Activated CD4-positive, alpha-beta T cell treated with anti-CD3 and anti-CD28 coated beads for 1 hour (primary cell): ENCODE data around the gene ATP6V0E2.

Experiments used
- DNase-seq: peaks from one replicate; pipeline ENCODE4 v3.0.0-alpha.2; 2020

Gene ATP6V0E2

DNA sequence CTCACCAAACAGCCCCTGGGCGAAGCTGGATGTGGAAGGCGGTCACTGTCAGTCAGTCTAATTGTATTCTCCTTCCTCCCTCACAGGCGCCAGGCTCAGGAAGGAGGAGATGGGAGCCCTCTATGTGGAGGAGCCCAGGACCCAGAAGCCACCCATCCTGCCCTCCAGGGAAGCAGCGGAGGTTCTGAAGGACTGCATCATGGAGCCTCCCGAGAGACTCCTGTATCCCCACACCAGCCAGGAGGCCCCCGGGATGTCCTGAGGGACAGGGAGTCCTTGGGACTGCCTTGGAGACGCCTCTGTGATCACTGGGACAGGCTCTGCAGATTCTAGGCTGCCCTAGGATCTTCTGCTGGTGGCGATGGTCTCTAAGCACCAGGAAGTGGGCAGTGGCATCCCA is 9.7 kb upstream of the ATP6V0E2 start:
- DNase-seq = no peak

DNA sequence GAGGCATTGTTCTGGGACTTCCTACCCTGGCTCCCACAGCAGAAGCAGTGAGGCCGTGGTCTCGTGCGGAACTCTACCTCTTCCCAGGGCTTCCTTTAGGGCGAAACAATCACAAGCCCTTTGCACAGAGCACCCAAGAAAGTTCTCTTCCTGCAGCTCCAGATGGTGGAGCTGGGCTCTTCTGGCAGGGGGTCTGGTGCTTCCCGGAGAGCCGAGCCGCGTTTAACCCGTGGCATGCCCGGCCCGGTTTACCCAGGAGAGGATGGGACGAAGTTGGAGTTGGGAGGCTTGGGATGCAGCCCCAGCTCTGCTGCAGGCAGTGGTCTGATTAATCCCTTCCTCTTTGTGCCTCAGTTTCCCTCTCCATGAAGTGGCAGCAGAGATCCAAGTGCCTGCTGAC is 9.0 kb upstream of the ATP6V0E2 start:
- DNase-seq = no peak

DNA sequence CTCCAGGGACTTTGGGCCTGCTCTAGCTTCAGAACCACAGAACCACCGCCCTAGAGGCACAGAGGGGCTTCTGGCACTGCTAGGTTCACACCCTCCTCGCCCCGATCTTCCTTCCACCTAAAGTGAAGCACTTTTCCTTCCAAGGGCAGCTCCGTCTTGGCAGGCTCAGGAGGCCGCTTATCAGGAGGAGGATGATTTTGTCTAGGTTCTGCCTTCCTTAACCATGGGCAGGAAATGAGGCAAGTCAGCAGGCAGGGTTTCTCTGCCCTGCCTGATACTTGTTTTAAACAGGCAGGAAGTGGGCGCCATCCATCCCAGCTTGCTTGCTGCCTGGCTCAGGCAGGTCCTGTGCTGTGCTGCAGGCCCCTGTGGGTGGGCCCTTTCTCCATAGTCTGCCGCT is 8.3 kb upstream of the ATP6V0E2 start:
- DNase-seq = no peak

DNA sequence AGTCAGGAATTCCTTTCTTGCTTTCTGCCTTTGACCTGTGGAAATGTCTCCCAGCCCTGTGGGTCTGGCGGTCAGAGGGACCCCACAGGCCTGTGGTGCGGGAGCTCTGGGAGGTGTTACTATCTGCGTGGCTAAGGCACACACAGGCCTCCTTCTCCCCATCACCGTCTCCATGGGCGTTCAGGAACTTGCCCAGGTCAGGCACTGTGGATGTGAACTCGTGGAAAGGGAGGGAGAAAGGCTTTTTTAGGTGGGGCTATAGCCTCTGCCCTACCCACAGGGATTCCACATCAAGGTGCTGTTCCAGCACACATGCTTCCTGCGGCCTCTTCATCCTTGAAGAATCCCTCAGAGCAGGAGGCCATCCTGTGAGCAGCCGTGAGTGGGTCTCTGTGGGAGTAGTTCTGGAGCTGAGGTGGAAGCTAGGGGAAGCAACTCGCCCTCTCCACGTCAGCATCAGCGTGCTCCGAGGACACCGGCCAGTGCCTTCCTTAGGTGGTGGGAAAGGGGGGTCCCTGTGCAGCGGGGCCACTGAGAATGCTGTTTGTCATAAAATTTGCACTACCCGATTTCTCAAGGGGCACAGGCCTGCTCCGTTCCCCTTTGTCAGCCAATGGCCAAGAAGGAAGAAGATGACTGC is 7.5 kb upstream of the ATP6V0E2 start:
- DNase-seq = no peak

DNA sequence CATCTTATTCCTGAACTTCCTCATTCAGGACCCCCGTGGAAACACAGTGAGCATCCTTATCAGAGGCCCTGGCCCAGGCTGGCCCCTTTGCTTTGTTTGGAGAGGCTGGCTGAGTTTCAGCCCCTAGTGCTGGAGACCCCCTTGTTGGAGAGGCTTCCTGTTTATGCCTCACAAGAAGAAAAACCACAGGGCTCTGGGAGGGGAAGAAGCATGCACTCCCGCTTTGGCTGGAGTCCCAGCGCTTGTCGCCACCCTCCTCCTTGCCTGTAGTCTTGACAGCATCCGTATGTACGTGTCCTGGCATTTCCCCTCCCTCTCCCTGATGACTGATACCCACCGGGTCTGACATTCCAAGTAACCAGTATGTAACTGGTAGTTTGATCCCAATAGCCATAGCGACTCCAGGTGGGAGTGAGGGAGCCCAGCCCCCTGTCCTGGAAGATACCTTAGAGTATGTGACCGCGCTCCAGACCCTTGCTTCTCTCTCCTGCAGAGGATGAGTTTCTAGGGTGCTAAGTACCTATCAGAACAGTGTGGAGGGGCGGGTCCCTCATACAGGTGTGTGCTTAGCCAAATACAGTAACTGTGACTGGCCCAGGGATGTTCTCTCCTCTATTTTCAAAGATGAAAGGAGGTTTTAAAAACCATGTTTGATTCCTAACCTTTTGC is 6.9 kb upstream of the ATP6V0E2 start:
- no peak for DNase-seq

DNA sequence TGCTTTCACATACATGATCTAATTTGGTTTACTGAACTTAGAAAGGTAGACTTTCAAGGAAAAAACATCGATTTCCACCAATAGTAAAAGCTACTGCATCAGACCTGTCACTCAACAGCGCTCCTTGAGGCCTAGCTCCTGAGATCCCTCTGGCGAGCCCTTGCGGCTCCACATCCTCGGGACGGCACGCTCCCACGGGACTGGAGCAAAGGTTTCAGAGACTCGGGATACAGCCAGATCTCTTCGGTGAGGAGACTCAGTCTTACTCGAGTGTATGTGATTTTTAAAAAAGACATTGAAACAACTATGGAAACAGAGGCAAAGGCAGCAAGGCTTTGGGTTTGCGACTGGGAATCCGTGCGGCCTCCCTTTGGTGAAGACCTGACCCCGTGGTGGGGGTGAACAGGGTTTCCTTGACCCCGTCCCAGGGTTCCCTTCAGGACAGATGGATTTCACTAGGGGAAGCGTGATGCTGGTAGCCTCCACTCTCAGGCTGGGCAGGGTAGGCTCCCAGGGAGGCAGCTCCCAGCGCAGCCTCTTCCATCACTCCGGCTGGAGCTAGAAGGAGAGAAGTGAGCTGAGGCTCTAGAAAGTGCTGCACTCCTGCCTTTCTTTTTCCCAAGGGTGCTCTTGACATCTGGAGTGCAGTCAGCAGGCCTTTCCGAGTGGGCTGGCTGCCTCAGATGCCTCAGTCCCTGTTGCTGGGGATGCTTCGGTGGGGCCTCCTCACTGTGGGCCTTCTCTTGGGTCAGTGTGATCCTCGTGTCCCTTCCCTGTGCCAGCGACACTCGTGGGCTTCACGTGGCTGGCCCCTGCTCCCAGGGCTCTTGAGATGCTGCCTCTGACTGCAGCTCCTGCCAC is 5.8 kb upstream of the ATP6V0E2 start:
- DNase-seq = no peak

DNA sequence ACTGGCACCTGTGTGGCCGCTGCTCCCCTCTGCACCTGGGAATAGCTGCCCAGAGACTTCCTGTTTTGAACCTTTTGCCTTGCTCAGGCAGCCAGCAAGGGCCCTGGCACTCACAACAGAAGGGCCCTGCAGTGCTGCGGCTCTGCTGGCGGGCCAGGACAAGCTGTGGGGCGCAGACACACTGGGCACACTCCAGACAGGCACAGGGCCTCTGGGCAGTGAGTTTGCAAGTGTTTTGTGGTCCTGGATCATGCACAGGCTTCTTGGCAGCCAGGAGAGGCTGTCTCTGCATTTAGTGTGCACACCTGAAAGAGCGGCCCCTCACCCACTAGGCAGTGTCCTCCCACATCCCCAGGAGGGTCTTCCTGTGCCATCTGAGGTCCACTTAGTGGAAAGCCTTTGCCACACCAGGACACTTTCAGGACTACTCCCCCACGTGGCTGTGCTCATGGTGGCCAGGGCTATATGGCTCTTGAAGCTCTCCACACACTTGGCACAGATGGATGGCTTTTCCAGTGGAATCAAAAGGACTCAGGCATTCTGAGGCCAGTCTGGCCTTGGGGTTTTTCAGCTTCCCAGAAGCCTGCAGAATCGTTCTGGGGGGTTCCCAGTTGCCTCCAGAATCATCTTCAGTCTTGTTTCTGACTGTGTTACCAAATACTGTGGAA is 5.0 kb upstream of the ATP6V0E2 start:
- DNase-seq = no peak

DNA sequence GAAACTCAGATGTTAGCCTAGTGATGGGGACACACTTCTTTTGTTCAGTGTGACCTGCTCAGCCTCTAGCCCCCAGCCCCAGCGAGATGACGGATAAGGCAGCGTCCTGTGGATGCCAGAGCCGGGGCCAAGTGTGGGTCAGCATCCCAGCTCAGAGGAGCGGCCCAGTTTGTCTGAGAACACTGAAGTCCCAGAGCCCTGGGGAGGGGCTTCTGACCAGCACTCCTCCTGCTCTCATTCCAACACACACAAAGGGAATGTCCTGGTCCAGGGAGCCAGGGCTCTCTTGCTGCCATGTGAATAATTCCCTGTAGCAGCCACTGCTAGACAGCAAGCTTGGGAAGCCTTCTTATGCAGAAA is 4.5 kb upstream of the ATP6V0E2 start:
- DNase-seq = no peak

DNA sequence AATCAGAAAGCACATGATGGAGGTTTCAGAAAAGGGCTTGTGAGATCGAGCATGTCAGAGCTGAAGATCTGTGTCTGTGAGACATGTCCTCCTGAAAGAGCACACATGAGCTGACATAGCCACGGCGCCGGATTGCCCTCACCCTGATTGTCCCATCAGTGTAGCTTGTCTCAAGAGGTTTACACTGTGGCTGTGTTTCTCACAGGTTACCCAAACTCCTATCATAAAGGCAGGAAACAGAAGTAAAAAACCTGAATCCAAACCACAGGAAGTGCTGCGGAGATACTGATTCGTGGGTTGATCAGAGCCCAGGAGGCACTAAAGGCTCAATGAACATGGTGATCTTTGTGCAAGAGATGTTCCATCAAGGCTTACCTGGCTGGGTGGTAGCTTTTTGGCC is 3.9 kb upstream of the ATP6V0E2 start:
- DNase-seq = no peak

DNA sequence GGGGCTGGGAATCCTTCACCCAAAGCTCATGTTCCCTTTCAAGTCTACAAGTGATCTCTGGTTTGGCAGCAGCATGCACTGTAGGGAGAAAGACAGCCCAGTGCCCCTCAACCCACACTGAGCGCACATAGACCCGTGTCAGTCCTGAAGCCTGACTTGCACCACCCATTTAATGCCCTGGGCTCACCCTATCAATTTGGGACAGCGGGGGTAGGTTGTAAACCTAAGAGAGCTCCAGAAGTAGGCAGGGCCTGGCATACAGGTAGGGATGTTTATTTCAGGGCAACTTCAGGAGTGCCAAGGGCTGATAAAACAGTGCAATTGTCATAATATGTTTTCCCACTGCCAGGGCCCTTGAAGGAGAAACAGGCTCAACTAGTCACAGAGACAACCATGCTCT is 3.5 kb upstream of the ATP6V0E2 start:
- no peak for DNase-seq

DNA sequence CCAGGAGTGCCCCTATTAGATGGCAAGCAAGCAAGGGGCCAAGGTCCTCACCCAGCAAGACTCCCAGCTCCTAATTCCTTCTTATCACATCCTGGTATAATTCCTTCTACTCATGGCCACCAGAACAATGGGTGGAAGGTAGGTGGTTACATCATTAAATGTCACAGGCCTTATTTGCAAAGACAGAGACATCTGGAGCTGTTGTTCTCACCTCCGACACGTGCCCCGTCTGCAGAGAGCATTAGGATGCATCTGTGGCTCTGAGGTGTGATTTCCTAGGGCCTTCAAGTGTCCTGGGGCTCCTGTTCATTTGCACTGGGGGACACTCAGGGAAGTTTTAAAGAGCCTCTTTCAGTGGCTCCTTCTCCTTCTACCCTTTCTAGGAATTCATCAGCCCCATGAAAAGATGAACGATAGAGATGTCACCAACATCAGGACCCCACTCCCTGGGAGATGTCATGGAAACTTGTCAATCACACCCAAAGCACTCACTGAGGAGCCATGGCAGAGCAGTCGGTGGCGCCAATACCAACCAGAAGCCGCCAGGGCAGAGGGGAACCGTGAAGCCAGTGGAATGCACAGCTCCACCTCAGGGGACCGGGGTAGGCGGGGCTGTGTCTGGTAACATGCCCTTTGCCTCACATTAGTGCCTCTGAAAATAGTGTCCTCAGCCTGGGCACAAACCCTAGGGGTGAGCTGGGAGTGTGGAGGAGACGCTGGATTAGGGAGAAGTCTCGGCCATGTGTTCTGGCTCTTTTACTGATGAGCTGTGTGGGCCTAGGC is 2.9 kb upstream of the ATP6V0E2 start:
- DNase-seq = no peak

DNA sequence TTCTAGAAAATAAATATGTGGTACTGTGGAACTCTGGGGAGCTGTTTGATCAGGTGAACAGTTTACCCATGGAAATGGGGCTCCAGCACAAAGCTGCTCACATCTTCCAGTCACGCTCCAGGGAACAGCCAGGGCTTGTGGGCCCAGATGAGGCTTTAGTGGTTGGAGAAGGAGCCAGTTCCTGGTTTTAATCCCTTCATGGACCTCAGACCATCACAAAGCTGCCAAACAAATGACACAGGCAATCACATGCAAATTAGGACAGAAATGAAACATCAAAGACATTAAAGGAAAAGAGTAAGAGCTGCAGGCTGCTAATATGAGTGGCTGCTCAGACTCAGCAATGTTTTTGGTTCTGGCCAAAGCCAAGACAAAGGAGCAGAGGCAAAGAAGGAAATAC is 2.2 kb upstream of the ATP6V0E2 start:
- DNase-seq = no peak

DNA sequence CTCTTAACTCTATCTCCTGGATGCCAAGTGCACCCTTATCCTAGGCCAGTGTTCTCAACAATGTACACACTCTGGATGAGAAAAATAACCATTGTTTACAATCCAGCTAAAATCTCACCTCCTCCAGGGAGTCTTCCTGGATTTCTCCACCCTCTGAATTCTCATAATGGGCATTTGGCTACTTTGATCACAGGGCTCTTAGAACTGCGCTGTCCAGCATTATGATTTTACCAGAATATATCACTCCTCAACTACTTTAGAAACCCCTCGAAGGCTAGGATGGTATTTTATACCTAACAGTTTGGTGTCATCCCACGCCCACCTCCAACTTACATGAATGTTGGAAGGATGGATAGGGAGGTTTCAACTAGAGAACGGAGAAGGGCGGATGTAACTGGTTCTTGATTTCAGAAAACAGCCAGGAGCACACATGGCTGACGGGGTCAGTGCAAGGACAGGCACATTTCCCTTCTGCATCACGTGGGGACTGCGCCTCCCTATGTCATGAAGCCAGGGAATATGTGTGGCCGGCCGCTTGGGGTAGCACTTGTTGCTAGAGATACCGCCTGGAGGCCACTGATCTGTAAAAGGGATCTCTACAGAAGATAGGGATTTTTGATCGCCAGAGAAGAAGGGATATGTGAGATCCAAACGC is 1.2 kb upstream of the ATP6V0E2 start:
- DNase-seq = no peak

DNA sequence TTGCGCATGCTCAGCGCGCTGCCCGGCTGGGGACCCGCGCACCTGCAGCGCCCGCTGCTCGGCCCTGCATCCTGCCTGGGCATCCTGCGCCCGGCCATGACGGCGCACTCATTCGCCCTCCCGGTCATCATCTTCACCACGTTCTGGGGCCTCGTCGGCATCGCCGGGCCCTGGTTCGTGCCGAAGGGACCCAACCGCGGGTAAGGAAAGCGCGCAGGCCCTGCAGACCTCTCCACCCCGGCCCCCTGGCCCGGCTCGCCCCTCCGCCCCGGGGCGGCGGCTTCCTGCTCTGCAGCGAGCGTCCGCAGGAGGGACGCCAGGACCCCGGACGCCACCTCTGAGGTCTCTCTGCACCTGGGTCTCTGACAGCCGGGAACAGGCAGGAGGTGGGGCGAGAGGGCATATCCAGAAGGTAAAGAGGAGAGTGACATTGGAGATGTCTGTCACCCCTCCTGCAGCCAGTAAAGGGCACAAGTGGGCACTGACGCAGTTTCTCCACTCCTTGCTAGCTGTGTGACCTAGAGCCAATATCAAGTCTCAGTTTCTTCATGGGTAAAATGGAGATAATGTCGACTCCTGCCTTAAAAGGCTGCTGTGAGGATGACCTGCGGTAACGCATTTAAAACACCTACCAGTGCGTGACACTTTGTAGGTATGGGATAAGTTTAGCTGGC is 338 bp downstream of the ATP6V0E2 start:
- no peak for DNase-seq

DNA sequence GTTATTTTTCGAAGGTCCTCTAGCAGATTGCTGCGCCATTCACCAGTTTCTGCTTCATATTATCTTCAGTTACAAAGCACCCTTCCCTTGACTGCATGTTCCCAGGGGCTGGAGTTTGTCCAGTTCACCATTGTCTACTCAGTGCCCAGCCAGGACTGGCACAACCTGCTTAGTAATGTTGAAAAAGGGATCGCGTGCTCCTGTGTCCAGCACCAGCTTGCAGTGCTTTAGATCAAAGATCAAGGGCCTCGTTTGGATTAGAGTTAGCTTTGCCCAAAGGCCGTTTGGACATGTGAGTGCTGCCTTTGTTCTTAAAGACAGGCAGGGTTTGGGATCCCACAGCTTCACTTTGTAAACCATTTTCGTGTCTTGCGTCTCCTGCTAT is 867 bp downstream of the ATP6V0E2 start:
- DNase-seq = no peak

DNA sequence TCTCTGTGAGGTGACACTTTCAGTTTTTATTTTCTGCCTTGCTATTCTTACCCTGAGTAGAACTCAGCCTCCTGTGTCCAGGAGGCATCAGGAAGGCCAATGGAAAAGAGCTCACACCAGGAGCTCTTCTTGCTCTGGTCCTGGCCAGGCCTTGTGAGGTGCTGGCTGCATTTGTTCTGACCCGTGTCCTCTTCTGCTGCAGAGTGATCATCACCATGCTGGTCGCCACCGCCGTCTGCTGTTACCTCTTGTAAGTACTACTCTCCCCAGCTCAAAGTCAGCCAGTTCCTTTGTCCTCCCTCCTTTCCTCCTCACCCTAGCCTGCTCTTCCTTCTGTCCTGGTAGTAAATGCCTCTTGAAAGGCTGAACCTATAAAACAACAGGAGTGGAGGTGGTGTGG is 1.6 kb downstream of the ATP6V0E2 start:
- DNase-seq = no peak

DNA sequence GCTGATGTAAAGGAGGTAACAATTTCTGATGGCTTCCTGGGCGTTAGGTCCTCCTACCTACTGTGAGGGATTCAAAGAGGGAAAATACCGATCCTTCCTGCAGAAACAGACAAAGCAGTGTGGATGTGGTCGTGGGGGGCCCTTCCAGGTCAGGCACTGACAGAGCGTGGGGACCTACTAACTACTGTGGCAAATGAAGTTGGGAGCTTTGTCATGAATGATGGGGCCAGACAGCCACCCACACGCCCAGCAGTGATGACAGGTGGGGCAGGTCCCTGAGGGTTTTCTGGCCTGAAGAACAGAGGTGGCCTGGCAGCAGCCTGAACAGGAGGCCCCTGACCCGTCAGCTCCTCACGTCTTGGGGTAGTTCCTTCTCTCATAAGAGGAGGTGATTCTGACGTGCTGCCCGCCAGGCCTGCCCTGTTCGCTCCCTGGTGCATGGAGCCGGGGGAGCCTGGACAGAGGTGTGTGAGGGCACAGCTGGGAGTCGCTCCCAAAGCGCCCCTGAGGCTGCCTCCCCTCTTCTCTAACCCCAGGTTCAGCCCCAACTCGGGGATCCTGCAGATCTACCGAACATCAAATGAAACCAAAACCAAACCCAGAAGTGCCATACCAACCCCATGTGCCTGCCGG is 4.2 kb downstream of the ATP6V0E2 start:
- no peak for DNase-seq

DNA sequence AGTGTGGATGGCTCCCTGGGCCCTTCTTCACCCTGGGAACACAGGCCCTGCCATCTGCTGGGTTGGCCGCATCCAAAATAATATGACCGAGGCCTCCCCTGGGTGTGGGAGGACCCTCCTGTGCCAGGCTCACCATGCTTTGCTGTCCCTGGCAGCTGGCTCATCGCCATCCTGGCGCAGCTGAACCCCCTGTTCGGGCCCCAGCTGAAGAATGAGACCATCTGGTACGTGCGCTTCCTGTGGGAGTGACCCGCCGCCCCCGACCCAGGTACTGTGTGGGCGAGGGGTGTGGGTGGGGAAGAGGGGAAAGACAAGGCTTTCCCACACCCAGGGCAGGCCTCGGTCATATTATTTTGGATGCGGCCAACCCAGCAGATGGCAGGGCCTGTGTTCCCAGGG is 4.8 kb downstream of the ATP6V0E2 start:
- no peak for DNase-seq

DNA sequence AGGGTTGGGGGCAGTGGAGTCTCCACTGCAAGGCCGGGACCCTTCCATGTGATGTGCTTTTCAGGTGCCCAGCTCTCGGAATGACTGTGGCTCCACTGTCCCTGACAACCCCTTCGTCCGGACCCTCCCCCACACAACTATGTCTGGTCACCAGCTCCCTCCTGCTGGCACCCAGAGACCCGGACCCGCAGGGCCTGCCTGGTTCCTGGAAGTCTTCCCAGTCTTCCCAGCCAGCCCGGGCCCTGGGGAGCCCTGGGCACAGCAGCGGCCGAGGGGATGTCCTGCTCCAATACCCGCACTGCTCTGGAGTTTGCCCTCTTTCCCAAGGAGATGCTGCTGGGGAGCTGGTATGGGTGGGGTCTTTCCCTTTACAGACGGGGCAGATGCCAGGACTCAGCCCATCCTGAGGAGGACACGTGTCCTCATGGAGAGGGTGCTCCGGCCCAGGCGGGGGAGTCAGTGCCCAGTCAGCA is 5.5 kb downstream of the ATP6V0E2 start:
- no peak for DNase-seq

DNA sequence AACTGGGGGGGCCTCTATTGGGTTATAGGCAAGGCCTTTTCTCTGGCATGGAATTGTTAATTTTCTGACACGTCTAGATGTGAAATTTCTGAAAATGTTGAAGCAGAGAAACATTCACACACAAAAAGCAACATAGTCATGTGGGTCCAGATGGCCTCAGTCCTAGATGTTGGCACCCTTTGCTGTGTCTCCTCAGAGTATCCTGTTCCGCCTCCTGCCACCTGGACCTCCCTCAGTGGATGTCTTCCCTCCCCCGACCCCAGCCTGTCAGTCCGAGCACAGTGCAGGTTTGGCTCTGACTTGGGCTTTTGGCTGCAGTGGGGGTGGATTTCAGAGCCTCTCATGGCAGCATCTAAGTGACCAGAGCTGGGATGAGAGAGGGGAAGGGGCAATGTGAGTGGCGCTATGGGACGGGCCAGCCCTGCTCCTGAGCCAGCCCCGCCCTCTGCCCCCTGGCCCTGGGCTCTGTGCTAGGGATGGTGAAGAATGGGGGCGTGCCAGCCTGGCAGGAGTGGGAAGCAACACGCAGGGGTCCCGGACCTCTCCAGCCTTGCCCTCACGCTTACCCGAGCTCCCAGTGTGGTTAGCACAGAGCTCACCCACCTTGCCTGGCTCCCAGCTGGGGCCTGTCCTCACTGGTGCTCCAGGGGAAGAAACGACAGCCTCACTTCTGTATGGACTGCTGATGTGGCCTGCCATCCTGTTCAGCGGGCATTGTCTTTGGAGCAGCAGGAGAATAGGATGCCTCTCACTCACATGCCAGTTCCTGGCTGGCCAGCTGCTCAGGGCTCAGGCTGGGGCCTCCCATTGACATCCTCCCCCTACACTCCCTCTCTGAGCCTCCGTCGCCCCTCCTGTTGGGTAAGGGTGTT is 6.2 kb downstream of the ATP6V0E2 start:
- no peak for DNase-seq
